Sigmoid colon (tissue), 4 donors: ENCODE results near the gene UQCRQ.

Experiments used
- EP300 ChIP-seq, 4 donors: sonication (generic); formaldehyde crosslinking; IDR thresholded peaks; one replicate each; pipeline ENCODE4 v1.6.1; 2017; ENCODE audit warnings: antibody characterized with exemption in 4 of 4
- POLR2A ChIP-seq, 2 donors: fragments of 450-650 bp; IDR thresholded peaks; one replicate each; pipeline ENCODE4 v1.6.1; 2016; ENCODE audit warnings: antibody characterized with exemption in 2 of 2, mild to moderate bottlenecking in 2 of 2, moderate library complexity in 2 of 2
- POLR2AphosphoS5 ChIP-seq, 4 donors: sonication (generic); formaldehyde crosslinking; IDR thresholded peaks; one replicate each; pipeline ENCODE4 v1.6.1; 2017; ENCODE audit warnings: antibody characterized with exemption in 4 of 4
- TF ChIP-seq, protein P1 (sequence below), 4 experiments: fragments of 450-650 bp in 3 of 4; fragments of 200-600 bp in 1 of 4; IDR thresholded peaks; one replicate each; pipeline ENCODE4 v1.5.1; 2016 to 2019; ENCODE audit warnings: antibody characterized with exemption in 4 of 4, mild to moderate bottlenecking in 3 of 4, moderate library complexity in 2 of 4

DNA sequence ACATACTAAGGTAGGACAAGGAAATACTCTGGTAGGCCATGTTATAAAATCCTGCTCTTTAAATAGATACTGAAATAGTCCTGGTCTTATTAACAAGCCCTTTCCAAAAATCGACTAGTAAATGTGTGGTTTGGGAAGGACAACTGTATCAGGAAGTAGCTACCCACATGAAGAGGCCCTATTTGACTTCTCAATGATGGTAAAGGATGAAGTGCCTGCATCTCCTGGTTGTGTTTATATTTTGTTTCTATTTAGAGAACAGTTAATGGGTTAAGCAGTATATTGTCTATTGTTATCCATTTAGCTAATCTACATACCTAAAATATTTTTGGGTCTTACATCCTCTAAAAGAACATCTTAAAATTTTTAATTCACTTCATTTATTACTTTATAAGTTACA, 12.7 kb upstream of the UQCRQ start:
- TF ChIP-seq, protein P1, sequence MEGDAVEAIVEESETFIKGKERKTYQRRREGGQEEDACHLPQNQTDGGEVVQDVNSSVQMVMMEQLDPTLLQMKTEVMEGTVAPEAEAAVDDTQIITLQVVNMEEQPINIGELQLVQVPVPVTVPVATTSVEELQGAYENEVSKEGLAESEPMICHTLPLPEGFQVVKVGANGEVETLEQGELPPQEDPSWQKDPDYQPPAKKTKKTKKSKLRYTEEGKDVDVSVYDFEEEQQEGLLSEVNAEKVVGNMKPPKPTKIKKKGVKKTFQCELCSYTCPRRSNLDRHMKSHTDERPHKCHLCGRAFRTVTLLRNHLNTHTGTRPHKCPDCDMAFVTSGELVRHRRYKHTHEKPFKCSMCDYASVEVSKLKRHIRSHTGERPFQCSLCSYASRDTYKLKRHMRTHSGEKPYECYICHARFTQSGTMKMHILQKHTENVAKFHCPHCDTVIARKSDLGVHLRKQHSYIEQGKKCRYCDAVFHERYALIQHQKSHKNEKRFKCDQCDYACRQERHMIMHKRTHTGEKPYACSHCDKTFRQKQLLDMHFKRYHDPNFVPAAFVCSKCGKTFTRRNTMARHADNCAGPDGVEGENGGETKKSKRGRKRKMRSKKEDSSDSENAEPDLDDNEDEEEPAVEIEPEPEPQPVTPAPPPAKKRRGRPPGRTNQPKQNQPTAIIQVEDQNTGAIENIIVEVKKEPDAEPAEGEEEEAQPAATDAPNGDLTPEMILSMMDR (IDR thresholded peaks at IDR 0.05): no peak
- no peak for TF ChIP-seq POLR2AphosphoS5 (IDR thresholded peaks at IDR 0.05)
- TF ChIP-seq EP300 (IDR thresholded peaks at IDR 0.05): no peak
- TF ChIP-seq POLR2A (IDR thresholded peaks at IDR 0.05): no peak
